ENCODE measurements around the gene CNBD2.

The CNBD2 gene

GRCh38 chr20:36002855-36003254 lies 34.5 kb downstream of the CNBD2 start:
- Histone ChIP-seq H3K9ac (no peak overlapping the region), H2AFZ (ENCODE audit: low read depth) (no peak overlapping the region)
- TF ChIP-seq CTCF (conservative IDR thresholded peaks at IDR 0.05; ENCODE audit: low read depth, low read length), result no peak

GRCh38 chr20:36004045-36004444 lies 35.7 kb downstream of the CNBD2 start:
- Histone ChIP-seq H3K4me3 (IDR thresholded peaks at IDR 0.05; ENCODE audit: insufficient read depth, low read depth, low read length) (no peak overlapping the region), H3K79me2 (ENCODE audit: insufficient read depth, low read depth) (no peaks in the 10 kb centered on the region), H3K4me2 (no peak overlapping the region), H2AFZ (ENCODE audit: low read depth) (no peak overlapping the region), H3K27ac (no peak overlapping the region), H3K27me3 (ENCODE audit: insufficient read depth, low read depth) (no peaks in the 10 kb centered on the region), H4K20me1 (ENCODE audit: insufficient read depth) (no peaks in the 10 kb centered on the region), H3K4me1 (ENCODE audit: low read depth, poor library complexity, severe bottlenecking) (no peaks in the 10 kb centered on the region), H3K36me3 (ENCODE audit: insufficient read depth) (no peaks in the 10 kb centered on the region), H3K9ac (no peak overlapping the region)
- no peak for TF ChIP-seq CTCF (conservative IDR thresholded peaks at IDR 0.05; ENCODE audit: low read depth, low read length)

More at GRCh38 chr20:36002855-36003254, 34.5 kb downstream of the CNBD2 start:
- Histone ChIP-seq H3K4me1 (ENCODE audit: low read depth, poor library complexity, severe bottlenecking) (no peaks in the 10 kb centered on the region), H3K4me3 (IDR thresholded peaks at IDR 0.05; ENCODE audit: insufficient read depth, low read depth, low read length) (no peak overlapping the region), H3K27me3 (ENCODE audit: insufficient read depth, low read depth) (no peaks in the 10 kb centered on the region), H3K79me2 (ENCODE audit: insufficient read depth, low read depth) (no peaks in the 10 kb centered on the region), H3K4me2 (no peak overlapping the region), H3K36me3 (ENCODE audit: insufficient read depth) (no peaks in the 10 kb centered on the region), H3K27ac (no peak overlapping the region), H4K20me1 (ENCODE audit: insufficient read depth) (no peaks in the 10 kb centered on the region)

GRCh38 chr20:36008461-36009035 lies 40.2 kb downstream of the CNBD2 start:
- H3K9ac ChIP-seq, result no peak overlapping the region
- H3K4me3 ChIP-seq (IDR thresholded peaks at IDR 0.05; ENCODE audit: insufficient read depth, low read depth, low read length), result no peak overlapping the region
- no peaks in the 10 kb centered on the region for H3K27me3 ChIP-seq (ENCODE audit: insufficient read depth, low read depth)
- no peak overlapping the region for H2AFZ ChIP-seq (ENCODE audit: low read depth)
- H3K27ac ChIP-seq, result no peak overlapping the region
- no peaks in the 10 kb centered on the region for H4K20me1 ChIP-seq (ENCODE audit: insufficient read depth)
- no peaks in the 10 kb centered on the region for H3K36me3 ChIP-seq (ENCODE audit: insufficient read depth)
- H3K79me2 ChIP-seq (ENCODE audit: insufficient read depth, low read depth), result no peaks in the 10 kb centered on the region
- TF ChIP-seq CTCF (conservative IDR thresholded peaks at IDR 0.05; ENCODE audit: low read depth, low read length), result no peak
- no peak overlapping the region for H3K4me2 ChIP-seq
- H3K4me1 ChIP-seq (ENCODE audit: low read depth, poor library complexity, severe bottlenecking), result no peaks in the 10 kb centered on the region

- Histone ChIP-seq H3K27ac (no peak overlapping the region), H3K4me1 (ENCODE audit: low read depth, poor library complexity, severe bottlenecking) (no peaks in the 10 kb centered on the region), H3K27me3 (ENCODE audit: insufficient read depth, low read depth) (no peaks in the 10 kb centered on the region), H3K79me2 (ENCODE audit: insufficient read depth, low read depth) (no peaks in the 10 kb centered on the region), H3K4me3 (IDR thresholded peaks at IDR 0.05; ENCODE audit: insufficient read depth, low read depth, low read length) (no peak overlapping the region), H4K20me1 (ENCODE audit: insufficient read depth) (no peaks in the 10 kb centered on the region), H3K9ac (no peak overlapping the region), H2AFZ (ENCODE audit: low read depth) (no peak overlapping the region), H3K36me3 (ENCODE audit: insufficient read depth) (no peaks in the 10 kb centered on the region), H3K4me2 (no peak overlapping the region)
- no peak for TF ChIP-seq CTCF (conservative IDR thresholded peaks at IDR 0.05; ENCODE audit: low read depth, low read length)
These were observed 41.7 kb downstream of the CNBD2 start for GRCh38 chr20:36010076-36010475.
